ENCODE results near the gene VARS1.

The VARS1 gene

GRCh38 chr6:31769684-31770371 is 25.7 kb downstream of the VARS1 start:
- DNase-seq, result peak; percentile 58 to 85 (median 71)

GRCh38 chr6:31768363-31769257 is 26.9 kb downstream of the VARS1 start:
- DNase-seq, result no peak

GRCh38 chr6:31767096-31767645 is 28.4 kb downstream of the VARS1 start:
- DNase-seq, result no peak

- DNase-seq, result no peak
Observed at GRCh38 chr6:31765910-31766794, 29.4 kb downstream of the VARS1 start.

GRCh38 chr6:31765559-31765909 is 30.0 kb downstream of the VARS1 start:
- no peak for DNase-seq

- DNase-seq, result no peak
Observed at GRCh38 chr6:31764198-31764597, 31.4 kb downstream of the VARS1 start.

- DNase-seq, result no peak
Observed at GRCh38 chr6:31763619-31763940, 32.0 kb downstream of the VARS1 start.

GRCh38 chr6:31762878-31763618 is 32.5 kb downstream of the VARS1 start:
- DNase-seq, result no peak

GRCh38 chr6:31762356-31762755 is 33.2 kb downstream of the VARS1 start, which contains the start of gene SAPCD1:
TSS of gene SAPCD1 (plus strand) at chr6:31762656. CDS start at chr6:31763055, 399 bp downstream.
- DNase-seq, result no peak

GRCh38 chr6:31761343-31761742 is 34.2 kb downstream of the VARS1 start:
- DNase-seq, result no peak

GRCh38 chr6:31760790-31761189 is 34.8 kb downstream of the VARS1 start:
- DNase-seq, result no peak

- no peak for DNase-seq
Observed at GRCh38 chr6:31758281-31758680, 37.3 kb downstream of the VARS1 start.

GRCh38 chr6:31752739-31753319 is 42.7 kb downstream of the VARS1 start:
- no peak for DNase-seq

GRCh38 chr6:31750411-31751022 is 45.0 kb downstream of the VARS1 start:
- DNase-seq, result no peak

GRCh38 chr6:31749301-31750036 is 46.1 kb downstream of the VARS1 start:
- DNase-seq, result no peak
